HEK293 (cell line): ENCODE results near the gene PDZRN3.

ENCODE experiments used
- CTCF ChIA-PET: fragments of 350-600 bp; formaldehyde crosslinking; extraction: SDS; loops from one replicate; lab custom pipeline; 2021; ENCODE audit warnings: antibody characterized with exemption; lab: Yijun Ruan, JAX
- POLR2A ChIA-PET: fragments of 300-600 bp; formaldehyde crosslinking; extraction: SDS; loops from one replicate; lab custom pipeline; 2020; ENCODE audit warnings: antibody characterized with exemption, inconsistent platforms; lab: Yijun Ruan, JAX
- H3K27ac ChIP-seq: fragments of 200-500 bp; sonication (Bioruptor generic); 2 replicates; pipeline ENCODE4 v1.5.1; 2014; ENCODE audit warnings: low read depth, low read length, control low read depth, inconsistent platforms; ENCODE audit errors: extremely low read depth
- H3K36me3 ChIP-seq, 2 experiments: fragments of 200-500 bp in 1 of 2; sonication (Bioruptor generic) in 1 of 2; 1 replicate in 1 of 2; 2 replicates in 1 of 2; pipeline ENCODE4 v1.5.1; 2014 to 2017; ENCODE audit warnings: inconsistent platforms in 2 of 2, low read length in 2 of 2; ENCODE audit not compliant: control insufficient read depth in 2 of 2, insufficient read depth in 1 of 2
- H3K4me1 ChIP-seq: fragments of 200-500 bp; sonication (Bioruptor generic); 2 replicates; pipeline ENCODE4 v1.5.1; 2014; ENCODE audit warnings: mild to moderate bottlenecking, low read length, inconsistent platforms; ENCODE audit not compliant: control insufficient read depth, insufficient read depth
- H3K4me3 ChIP-seq: 2 replicates; pipeline ENCODE4 v1.5.1; 2011; ENCODE audit warnings: low read depth, mild to moderate bottlenecking, control low read depth, low read length, moderate library complexity
- H3K9me3 ChIP-seq: fragments of 200-500 bp; sonication (Bioruptor generic); 2 replicates; pipeline ENCODE4 v1.5.1; 2014; ENCODE audit warnings: low read depth, low read length, inconsistent platforms; ENCODE audit not compliant: control insufficient read depth, insufficient read depth
- MZF1 ChIP-seq: fragments of 450-650 bp; formaldehyde crosslinking; IDR thresholded peaks from 2 replicates; pipeline ENCODE4 v1.5.1; 2017; ENCODE audit warnings: missing biosample characterization, missing genetic modification characterization, borderline replicate concordance
- PRDM4 ChIP-seq: fragments of 450-650 bp; formaldehyde crosslinking; IDR thresholded peaks from 2 replicates; pipeline ENCODE4 v1.5.1; 2017; ENCODE audit warnings: missing biosample characterization, missing genetic modification characterization
- PRDM6 ChIP-seq: fragments of 450-650 bp; formaldehyde crosslinking; IDR thresholded peaks from 2 replicates; pipeline ENCODE4 v1.5.1; 2017; ENCODE audit warnings: missing biosample characterization, missing genetic modification characterization
- SP7 ChIP-seq: fragments of 450-650 bp; formaldehyde crosslinking; IDR thresholded peaks from 2 replicates; pipeline ENCODE4 v1.5.1; 2016; ENCODE audit warnings: missing biosample characterization, missing genetic modification characterization
- TRIM28 ChIP-seq: IDR thresholded peaks from 2 replicates; pipeline ENCODE4 v1.6.1; 2011; ENCODE audit warnings: low read length, control low read depth, borderline replicate concordance
- WT1 ChIP-seq: fragments of 450-650 bp; formaldehyde crosslinking; IDR thresholded peaks from 2 replicates; pipeline ENCODE4 v1.5.1; 2016; ENCODE audit warnings: missing biosample characterization, missing genetic modification characterization
- ZBTB1 ChIP-seq: fragments of 450-650 bp; formaldehyde crosslinking; IDR thresholded peaks from 2 replicates; pipeline ENCODE4 v1.5.1; 2016; ENCODE audit warnings: missing biosample characterization, missing genetic modification characterization
- ZBTB21 ChIP-seq: fragments of 450-650 bp; formaldehyde crosslinking; IDR thresholded peaks from 2 replicates; pipeline ENCODE4 v1.5.1; 2017; ENCODE audit warnings: missing biosample characterization, missing genetic modification characterization
- ZFP41 ChIP-seq: fragments of 450-650 bp; formaldehyde crosslinking; IDR thresholded peaks from 2 replicates; pipeline ENCODE4 v1.5.1; 2016; ENCODE audit warnings: missing biosample characterization, missing genetic modification characterization, borderline replicate concordance
- ZNF114 ChIP-seq: fragments of 450-650 bp; formaldehyde crosslinking; IDR thresholded peaks from 2 replicates; pipeline ENCODE4 v1.5.0; 2017; ENCODE audit warnings: missing biosample characterization, missing genetic modification characterization
- ZNF18 ChIP-seq: fragments of 450-650 bp; formaldehyde crosslinking; IDR thresholded peaks from 2 replicates; pipeline ENCODE4 v1.5.1; 2016; ENCODE audit warnings: missing biosample characterization, missing genetic modification characterization
- ZNF214 ChIP-seq: fragments of 450-650 bp; formaldehyde crosslinking; IDR thresholded peaks from 2 replicates; pipeline ENCODE4 v1.5.1; 2017; ENCODE audit warnings: missing biosample characterization, mild to moderate bottlenecking, missing genetic modification characterization, borderline replicate concordance
- ZNF274 ChIP-seq, 2 experiments: fragments of 200-500 bp in 1 of 2; fragments of 450-650 bp in 1 of 2; sonication (Bioruptor generic) in 1 of 2; formaldehyde crosslinking in 1 of 2; IDR thresholded peaks; 2 replicates each; pipeline versions ENCODE4 v1.5.1 to v1.6.1; 2014 to 2016; ENCODE audit warnings: borderline replicate concordance in 1 of 2, inconsistent platforms in 1 of 2, low read length in 1 of 2, missing biosample characterization in 1 of 2, missing genetic modification characterization in 1 of 2
- ZNF302 ChIP-seq: fragments of 450-650 bp; formaldehyde crosslinking; IDR thresholded peaks from 2 replicates; pipeline ENCODE4 v1.5.1; 2016; ENCODE audit warnings: missing biosample characterization, missing genetic modification characterization, low read depth
- ZNF366 ChIP-seq: fragments of 450-650 bp; formaldehyde crosslinking; conservative IDR thresholded peaks from 2 replicates; pipeline ENCODE4 v1.5.1; 2016; ENCODE audit warnings: missing biosample characterization, missing genetic modification characterization
- ZNF548 ChIP-seq: fragments of 450-650 bp; formaldehyde crosslinking; IDR thresholded peaks from 2 replicates; pipeline ENCODE4 v1.5.1; 2016; ENCODE audit warnings: missing biosample characterization, missing genetic modification characterization
- ZNF623 ChIP-seq: fragments of 450-650 bp; formaldehyde crosslinking; IDR thresholded peaks from 2 replicates; pipeline ENCODE4 v1.5.1; 2016; ENCODE audit warnings: missing biosample characterization, missing genetic modification characterization
- ZNF639 ChIP-seq: fragments of 450-650 bp; formaldehyde crosslinking; IDR thresholded peaks from 2 replicates; pipeline ENCODE4 v1.5.1; 2016; ENCODE audit warnings: missing biosample characterization, missing genetic modification characterization
- ZNF777 ChIP-seq: fragments of 450-650 bp; formaldehyde crosslinking; IDR thresholded peaks from 2 replicates; pipeline ENCODE4 v1.5.1; 2017; ENCODE audit warnings: missing biosample characterization, missing genetic modification characterization, borderline replicate concordance
- ZSCAN18 ChIP-seq: fragments of 450-650 bp; formaldehyde crosslinking; IDR thresholded peaks from 2 replicates; pipeline ENCODE4 v1.5.1; 2016; ENCODE audit warnings: missing biosample characterization, missing genetic modification characterization
- ZSCAN30 ChIP-seq: fragments of 450-650 bp; IDR thresholded peaks from 2 replicates; pipeline ENCODE4 v1.5.1; 2018; ENCODE audit warnings: missing biosample characterization, mild to moderate bottlenecking, missing genetic modification characterization, moderate library complexity

PDZRN3 gene

GRCh38 chr3:73405853-73406252 lies 218.9 kb downstream of the PDZRN3 start:
- H3K27ac ChIP-seq: no peak overlapping the region
- no peaks in the 10 kb centered on the region for H3K4me1 ChIP-seq
- no peaks in the 10 kb centered on the region for H3K9me3 ChIP-seq
- H3K36me3 ChIP-seq: no peaks in the 10 kb centered on the region
- TF ChIP-seq TRIM28: no peak
- no peak for TF ChIP-seq WT1 (tag by site-specific recombination)
- no peak for TF ChIP-seq MZF1 (tag by site-specific recombination)
- TF ChIP-seq ZNF274 (IDR thresholded peaks at IDR 0.05; ENCODE audit: low read length): no peak
- TF ChIP-seq ZNF274 (tag by site-specific recombination; IDR thresholded peaks at IDR 0.05; ENCODE audit: borderline replicate concordance): no peak
- POLR2A ChIA-PET: no interaction called here
- CTCF ChIA-PET: interaction anchor here (0.6 kb wide), 1 partner anchor 235 kb away, joined by 3 read pairs; no protein-coding TSS in a partner anchor
- H3K4me3 ChIP-seq: no peak overlapping the region

GRCh38 chr3:73405000-73405399 lies 219.7 kb downstream of the PDZRN3 start:
- H3K9me3 ChIP-seq: no peaks in the 10 kb centered on the region
- no peaks in the 10 kb centered on the region for H3K4me1 ChIP-seq
- ChIA-PET CTCF (no interaction called here), POLR2A (no interaction called here)
- no peak overlapping the region for H3K27ac ChIP-seq
- H3K4me3 ChIP-seq: no peak overlapping the region
- H3K36me3 ChIP-seq: no peaks in the 10 kb centered on the region
- TF ChIP-seq ZNF302 (tag by site-specific recombination) (no peak), ZNF548 (tag by site-specific recombination) (no peak), ZNF777 (no peak), ZBTB21 (tag by site-specific recombination) (no peak), ZNF114 (tag by site-specific recombination) (no peak), SP7 (tag by site-specific recombination) (no peak), ZBTB1 (tag by site-specific recombination) (no peak), ZNF639 (no peak), ZFP41 (no peak), ZSCAN18 (tag by site-specific recombination) (no peak), ZNF623 (no peak)

GRCh38 chr3:73404435-73404834 lies 220.3 kb downstream of the PDZRN3 start:
- no peak overlapping the region for H3K4me3 ChIP-seq
- H3K36me3 ChIP-seq: no peaks in the 10 kb centered on the region
- POLR2A ChIA-PET: no interaction called here
- H3K9me3 ChIP-seq: no peaks in the 10 kb centered on the region
- H3K4me1 ChIP-seq: no peaks in the 10 kb centered on the region
- H3K27ac ChIP-seq: no peak overlapping the region
- CTCF ChIA-PET: no interaction called here
- TF ChIP-seq ZSCAN30 (tag by site-specific recombination): no peak
- TF ChIP-seq PRDM4 (tag by site-specific recombination): peak; percentile 64
- no peak for TF ChIP-seq ZNF214
- TF ChIP-seq ZNF366: no peak
- peak; percentile 75 for TF ChIP-seq PRDM6 (tag by site-specific recombination)
- TF ChIP-seq TRIM28: peak; percentile 54; the same call in 1 of the 2 replicates
- TF ChIP-seq ZNF18 (tag by site-specific recombination): 0 out of 2 replicates have a peak, but pooled peaks have one; percentile 37
